Thyroid gland (tissue), 4 donors: ENCODE measurements around the gene TSPO2. TPM values are rescaled to one million over a fixed set of nuclear protein-coding genes. Genes with fewer than 3 reads are reported as not detected.

Source experiments
- DNase-seq, 2 donors: peaks; one replicate each; pipeline ENCODE4 v3.0.0-alpha.2; 2019
- H3K27ac ChIP-seq, 3 donors: fragments of 200-600 bp; sonication (generic); 1 replicate in 2 of 3; 2 replicates in 1 of 3; pipeline ENCODE4 v1.5.1; 2016 to 2019; ENCODE audit warnings: mild to moderate bottlenecking in 1 of 3, moderate library complexity in 1 of 3
- H3K27me3 ChIP-seq: fragments of 200-600 bp; sonication (generic); one replicate; pipeline ENCODE4 v1.5.1; 2019
- H3K36me3 ChIP-seq, 2 donors: fragments of 200-600 bp; sonication (generic); one replicate each; pipeline ENCODE4 v1.5.1; 2016 to 2019
- H3K4me1 ChIP-seq, 2 donors: fragments of 200-600 bp; sonication (generic); one replicate each; pipeline ENCODE4 v1.5.1; 2017 to 2019
- H3K4me3 ChIP-seq, 3 donors: fragments of 200-600 bp; sonication (generic); replicated peaks in 1 of 3; 1 replicate in 2 of 3; 2 replicates in 1 of 3; pipeline ENCODE4 v1.5.1; 2016; ENCODE audit warnings: mild to moderate bottlenecking in 1 of 3
- H3K9me3 ChIP-seq: fragments of 200-600 bp; sonication (generic); one replicate; pipeline ENCODE4 v1.5.1; 2017
- CTCF ChIP-seq, 6 experiments: fragments of 200-600 bp in 3 of 6; fragments of 450-650 bp in 3 of 6; sonication (generic) in 3 of 6; IDR thresholded peaks; one replicate each; pipeline ENCODE4 v1.5.1; 2016 to 2019; ENCODE audit warnings: antibody characterized with exemption in 6 of 6, mild to moderate bottlenecking in 2 of 6, inconsistent platforms in 1 of 6, moderate library complexity in 1 of 6
- POLR2A ChIP-seq, 2 donors: fragments of 450-650 bp; IDR thresholded peaks; one replicate each; pipeline ENCODE4 v1.6.1; 2017; ENCODE audit warnings: antibody characterized with exemption in 2 of 2, mild to moderate bottlenecking in 2 of 2, moderate library complexity in 1 of 2
- WGBS, 2 donors: methylation state at CpG; one replicate each; pipeline ENCODE4 v1.1.5; 2017; 5-methylcytosine and 5-hydroxymethylcytosine counted together
- intact Hi-C: fragments of 100-400 bp; cut with DNase I; formaldehyde crosslinking; loops from one replicate; pipeline ENCODE4 v1.15.1; 2023
- total RNA-seq, 4 donors: library from RNA; depleted of rRNA; stranded (reverse); fragments of >200 nt; gene quantifications; one replicate each; pipeline ENCODE4 v1.2.3, GENCODE V29; 2016

Gene TSPO2
- total RNA-seq, result not detected

- no peak for DNase-seq
- no peak for TF ChIP-seq POLR2A (IDR thresholded peaks at IDR 0.05)
- TF ChIP-seq CTCF (IDR thresholded peaks at IDR 0.05), result no peak
- WGBS, 2 donors, result 94 to 96% methylated on average over 10 of the region's 10 CpGs
- intact Hi-C loops, result no loop called here
- H3K27me3 ChIP-seq, result no peaks in the 10 kb centered on the region
- H3K4me3 ChIP-seq, result no peak within 1 kb of the TSS
- H3K9me3 ChIP-seq, result no peaks in the 10 kb centered on the region
- no peaks in the 10 kb centered on the region for H3K36me3 ChIP-seq
- no peak within 1 kb of the TSS for H3K27ac ChIP-seq
- H3K4me1 ChIP-seq, result peaks cover 5 to 14% of the 10 kb centered on the region in 2 donors
These were observed at the start of gene TSPO2 for GRCh38 chr6:41042226-41043055. TSS of gene TSPO2 (plus strand) at chr6:41042467. CDS start at chr6:41042986, 519 bp downstream.

- TF ChIP-seq POLR2A (IDR thresholded peaks at IDR 0.05), result no peak
- no peak for TF ChIP-seq CTCF (IDR thresholded peaks at IDR 0.05)
- Histone ChIP-seq H3K27me3 (no peaks in the 10 kb centered on the region), H3K36me3 (no peaks in the 10 kb centered on the region), H3K4me1 (peaks cover 19 to 25% of the 10 kb centered on the region in 2 donors), H3K4me3 (no peak overlapping the region), H3K27ac (no peak overlapping the region), H3K9me3 (no peaks in the 10 kb centered on the region)
- no peak for DNase-seq
- intact Hi-C loops, result no loop called here
- 50 to 61% methylated on average over 3 of the region's 3 CpGs for WGBS, 2 donors
These were observed 49.5 kb upstream of the TSPO2 start for GRCh38 chr6:40992746-40993145.

GRCh38 chr6:40996591-40997233 is 45.6 kb upstream of the TSPO2 start:
- H3K27ac ChIP-seq, result peak overlapping the region; percentile 86 to 95 (median 90)

GRCh38 chr6:40997234-40997957 is 44.9 kb upstream of the TSPO2 start:
- Histone ChIP-seq H3K27ac (peak overlapping the region; percentile 86 to 95 (median 90)), H3K27me3 (no peaks in the 10 kb centered on the region), H3K4me3 (peak overlapping the region in 1 of 3 donors; percentile 7), H3K9me3 (no peaks in the 10 kb centered on the region), H3K4me1 (peaks cover 41 to 60% of the 10 kb centered on the region in 2 donors), H3K36me3 (no peaks in the 10 kb centered on the region)
- 26 to 30% methylated on average over 4 of the region's 4 CpGs for WGBS, 2 donors
- TF ChIP-seq CTCF (IDR thresholded peaks at IDR 0.05) (no peak), POLR2A (IDR thresholded peaks at IDR 0.05) (no peak)
- intact Hi-C loops, result no loop called here
- DNase-seq, result peak; percentile 81 to 82

More at GRCh38 chr6:40996591-40997233, 45.6 kb upstream of the TSPO2 start:
- Histone ChIP-seq H3K4me1 (peaks cover 40 to 60% of the 10 kb centered on the region in 2 donors), H3K4me3 (peak overlapping the region in 1 of 3 donors; percentile 7), H3K9me3 (no peaks in the 10 kb centered on the region), H3K27me3 (no peaks in the 10 kb centered on the region), H3K36me3 (no peaks in the 10 kb centered on the region)
- no peak for TF ChIP-seq POLR2A (IDR thresholded peaks at IDR 0.05)
- WGBS, 2 donors, result 38 to 39% methylated on average over 6 of the region's 6 CpGs
- peak; percentile 40 to 59 for DNase-seq
- intact Hi-C loops, result no loop called here

- intact Hi-C loops, result no loop called here
- Histone ChIP-seq H3K36me3 (no peaks in the 10 kb centered on the region), H3K27me3 (no peaks in the 10 kb centered on the region), H3K27ac (peak overlapping the region; percentile 86 to 95 (median 90)), H3K4me3 (no peak overlapping the region), H3K9me3 (no peaks in the 10 kb centered on the region), H3K4me1 (peaks cover 41 to 57% of the 10 kb centered on the region in 2 donors)
- peak in 1 of 2 donors; percentile 14 for DNase-seq
- TF ChIP-seq CTCF (IDR thresholded peaks at IDR 0.05), result no peak
- TF ChIP-seq POLR2A (IDR thresholded peaks at IDR 0.05), result no peak
- WGBS, 2 donors, result 70 to 80% methylated on average over 4 of the region's 4 CpGs
These were observed 43.6 kb upstream of the TSPO2 start for GRCh38 chr6:40998661-40999060.
